ENCODE measurements around the gene ALDH1L2. TPM values are rescaled to one million over a fixed set of nuclear protein-coding genes. Genes with fewer than 3 reads are reported as not detected.

Gene ALDH1L2
- total RNA-seq, 1 donor = 55.4 TPM

DNA sequence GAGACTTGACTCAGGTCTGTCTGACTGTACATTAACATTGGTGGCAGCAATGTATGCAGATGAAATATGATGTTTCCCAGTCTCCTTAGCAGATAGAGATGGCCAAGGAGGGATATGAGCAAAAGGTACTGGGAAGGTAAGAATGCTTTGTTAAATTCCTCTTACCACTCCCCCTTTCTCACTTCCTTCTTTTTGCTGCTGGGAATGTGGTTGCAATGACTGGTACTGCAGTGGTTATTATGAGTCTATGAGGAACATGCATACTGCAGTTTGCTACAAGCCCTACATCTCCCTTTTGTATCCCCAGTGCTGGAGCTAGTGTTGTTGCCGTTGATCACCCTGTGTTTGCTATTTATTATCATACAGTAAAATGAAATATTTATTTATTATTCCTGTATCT lies 35.9 kb downstream of the ALDH1L2 start:
- Histone ChIP-seq H3K79me2 (ENCODE audit: insufficient read depth, low read length) (no peaks in the 10 kb centered on the region), H3K4me2 (ENCODE audit: insufficient read depth, low read length) (no peak overlapping the region), H2AFZ (ENCODE audit: low read length) (no peak overlapping the region), H3K9me3 (ENCODE audit: low read depth, low read length) (no peaks in the 10 kb centered on the region), H3K27ac (ENCODE audit: low read depth, low read length) (no peak overlapping the region), H3K4me1 (ENCODE audit: insufficient read depth, low read length) (no peaks in the 10 kb centered on the region), H3K4me3 (ENCODE audit: insufficient read depth, low read length) (no peak overlapping the region), H3K27me3 (ENCODE audit: insufficient read depth, low read length) (no peaks in the 10 kb centered on the region), H4K20me1 (ENCODE audit: insufficient read depth, low read length) (no peaks in the 10 kb centered on the region), H3K36me3 (ENCODE audit: insufficient read depth, low read length) (peaks cover 69% of the 10 kb centered on the region)
- no peak for DNase-seq (ENCODE audit: insufficient read length, low spot score, missing footprints)
- no peak for TF ChIP-seq CTCF (IDR thresholded peaks at IDR 0.05; ENCODE audit: extremely low read depth, low read depth, low read length)

DNA sequence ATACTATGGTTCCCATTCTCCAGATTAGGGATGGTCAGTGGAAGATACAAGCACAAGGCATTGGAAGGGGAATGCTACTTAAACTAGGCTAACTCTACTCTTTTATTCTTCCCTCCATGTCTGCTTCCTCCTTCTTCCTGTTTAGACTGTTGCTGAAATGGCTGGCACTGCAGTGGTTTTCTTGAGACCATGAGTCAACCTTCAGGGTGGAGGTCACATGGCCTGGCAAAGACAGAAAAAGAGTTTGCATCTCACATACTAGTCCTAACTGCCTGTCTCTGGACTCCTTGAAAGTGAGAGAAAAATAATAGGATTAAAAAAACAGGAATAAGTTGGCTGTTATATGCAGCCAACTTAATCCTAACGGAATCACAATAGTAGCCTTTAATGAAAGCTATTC lies 37.0 kb downstream of the ALDH1L2 start:
- Histone ChIP-seq H2AFZ (ENCODE audit: low read length) (no peak overlapping the region), H4K20me1 (ENCODE audit: insufficient read depth, low read length) (no peaks in the 10 kb centered on the region), H3K36me3 (ENCODE audit: insufficient read depth, low read length) (peaks cover 68% of the 10 kb centered on the region), H3K4me3 (ENCODE audit: insufficient read depth, low read length) (no peak overlapping the region), H3K9me3 (ENCODE audit: low read depth, low read length) (no peaks in the 10 kb centered on the region), H3K27ac (ENCODE audit: low read depth, low read length) (no peak overlapping the region), H3K4me1 (ENCODE audit: insufficient read depth, low read length) (no peaks in the 10 kb centered on the region), H3K27me3 (ENCODE audit: insufficient read depth, low read length) (no peaks in the 10 kb centered on the region), H3K79me2 (ENCODE audit: insufficient read depth, low read length) (no peaks in the 10 kb centered on the region), H3K4me2 (ENCODE audit: insufficient read depth, low read length) (no peak overlapping the region)
- DNase-seq (ENCODE audit: insufficient read length, low spot score, missing footprints) = no peak
- TF ChIP-seq CTCF (IDR thresholded peaks at IDR 0.05; ENCODE audit: extremely low read depth, low read depth, low read length) = no peak

DNA sequence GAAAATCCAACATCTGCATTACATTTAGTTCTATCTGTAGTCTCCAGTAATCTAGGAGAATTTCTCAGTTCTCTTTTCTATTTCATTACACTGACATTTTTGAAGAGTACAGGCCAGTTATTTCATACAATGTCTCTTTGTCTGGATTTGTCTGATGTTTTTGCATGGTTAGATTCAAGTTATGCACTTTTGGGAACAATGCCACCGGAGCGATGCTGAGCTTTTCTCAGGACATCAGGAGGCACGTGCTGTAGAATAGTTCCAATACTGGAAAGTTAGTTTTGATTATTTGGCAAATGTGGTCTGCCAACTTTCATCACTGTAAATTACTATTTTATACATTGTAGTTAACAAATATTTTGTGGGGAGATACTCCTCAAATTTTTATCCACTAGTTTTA lies 43.1 kb downstream of the ALDH1L2 start:
- H3K4me2 ChIP-seq (ENCODE audit: insufficient read depth, low read length) = no peak overlapping the region
- peaks cover 52% of the 10 kb centered on the region for H3K36me3 ChIP-seq (ENCODE audit: insufficient read depth, low read length)
- no peaks in the 10 kb centered on the region for H4K20me1 ChIP-seq (ENCODE audit: insufficient read depth, low read length)
- no peaks in the 10 kb centered on the region for H3K9me3 ChIP-seq (ENCODE audit: low read depth, low read length)
- no peak overlapping the region for H3K27ac ChIP-seq (ENCODE audit: low read depth, low read length)
- no peaks in the 10 kb centered on the region for H3K79me2 ChIP-seq (ENCODE audit: insufficient read depth, low read length)
- H2AFZ ChIP-seq (ENCODE audit: low read length) = no peak overlapping the region
- no peak for DNase-seq (ENCODE audit: insufficient read length, low spot score, missing footprints)
- TF ChIP-seq CTCF (IDR thresholded peaks at IDR 0.05; ENCODE audit: extremely low read depth, low read depth, low read length) = no peak
- H3K27me3 ChIP-seq (ENCODE audit: insufficient read depth, low read length) = no peaks in the 10 kb centered on the region
- H3K4me1 ChIP-seq (ENCODE audit: insufficient read depth, low read length) = no peaks in the 10 kb centered on the region
- no peak overlapping the region for H3K4me3 ChIP-seq (ENCODE audit: insufficient read depth, low read length)

GRCh38 chr12:105040476-105040875 lies 43.8 kb downstream of the ALDH1L2 start:
- no peaks in the 10 kb centered on the region for H3K9me3 ChIP-seq (ENCODE audit: low read depth, low read length)
- TF ChIP-seq CTCF (IDR thresholded peaks at IDR 0.05; ENCODE audit: extremely low read depth, low read depth, low read length) = no peak
- no peaks in the 10 kb centered on the region for H3K4me1 ChIP-seq (ENCODE audit: insufficient read depth, low read length)

More at GRCh38 chr12:105040476-105040875, 43.8 kb downstream of the ALDH1L2 start:
- H4K20me1 ChIP-seq (ENCODE audit: insufficient read depth, low read length) = no peaks in the 10 kb centered on the region
- H3K27ac ChIP-seq (ENCODE audit: low read depth, low read length) = no peak overlapping the region
- no peak overlapping the region for H3K4me2 ChIP-seq (ENCODE audit: insufficient read depth, low read length)
- no peak overlapping the region for H2AFZ ChIP-seq (ENCODE audit: low read length)
- H3K79me2 ChIP-seq (ENCODE audit: insufficient read depth, low read length) = no peaks in the 10 kb centered on the region
- no peak overlapping the region for H3K4me3 ChIP-seq (ENCODE audit: insufficient read depth, low read length)
- DNase-seq (ENCODE audit: insufficient read length, low spot score, missing footprints) = no peak
- H3K27me3 ChIP-seq (ENCODE audit: insufficient read depth, low read length) = no peaks in the 10 kb centered on the region
- peaks cover 53% of the 10 kb centered on the region for H3K36me3 ChIP-seq (ENCODE audit: insufficient read depth, low read length)

Measured in osteoblast (primary cell).